Inflammatory macrophage (primary cell): ENCODE measurements around the gene CCDC85C.

Experiments
- DNase-seq, 2 donors: peaks; one replicate each; pipeline ENCODE4 v3.0.0-alpha.2; 2020 to 2022

CCDC85C gene

DNA sequence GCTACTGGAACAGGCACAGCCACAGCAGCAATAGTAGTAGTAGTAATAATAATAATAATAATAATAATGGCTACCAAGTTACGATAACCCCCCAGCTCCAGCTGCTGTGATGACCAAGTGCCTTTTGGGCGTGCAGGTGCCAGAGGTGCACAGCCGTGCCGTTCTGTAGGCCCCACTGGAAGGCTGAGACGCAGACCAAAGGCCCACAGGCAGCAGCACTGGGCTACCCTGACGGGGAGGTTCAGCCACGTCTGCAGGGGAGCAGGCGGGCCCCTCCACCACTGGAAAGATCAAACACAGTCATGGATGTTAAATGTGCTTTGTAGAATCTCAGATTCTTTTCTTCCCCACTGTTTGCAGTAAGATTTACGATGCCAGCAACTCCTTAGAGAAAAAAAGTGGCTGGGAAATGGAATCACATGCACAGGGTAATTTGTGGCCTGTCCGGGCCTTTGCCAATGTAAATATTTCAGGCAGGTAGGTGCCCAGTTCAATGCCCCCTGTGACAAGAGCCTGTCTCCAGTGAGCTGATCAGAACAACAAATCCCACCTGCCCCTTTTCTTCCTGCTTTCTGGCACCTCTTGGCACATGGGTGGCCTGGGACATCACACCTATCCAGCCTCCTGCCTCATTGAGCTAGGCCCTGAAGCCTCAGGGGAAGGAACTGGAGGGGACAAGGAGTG lies 32.6 kb downstream of the CCDC85C start:
- no peak for DNase-seq

DNA sequence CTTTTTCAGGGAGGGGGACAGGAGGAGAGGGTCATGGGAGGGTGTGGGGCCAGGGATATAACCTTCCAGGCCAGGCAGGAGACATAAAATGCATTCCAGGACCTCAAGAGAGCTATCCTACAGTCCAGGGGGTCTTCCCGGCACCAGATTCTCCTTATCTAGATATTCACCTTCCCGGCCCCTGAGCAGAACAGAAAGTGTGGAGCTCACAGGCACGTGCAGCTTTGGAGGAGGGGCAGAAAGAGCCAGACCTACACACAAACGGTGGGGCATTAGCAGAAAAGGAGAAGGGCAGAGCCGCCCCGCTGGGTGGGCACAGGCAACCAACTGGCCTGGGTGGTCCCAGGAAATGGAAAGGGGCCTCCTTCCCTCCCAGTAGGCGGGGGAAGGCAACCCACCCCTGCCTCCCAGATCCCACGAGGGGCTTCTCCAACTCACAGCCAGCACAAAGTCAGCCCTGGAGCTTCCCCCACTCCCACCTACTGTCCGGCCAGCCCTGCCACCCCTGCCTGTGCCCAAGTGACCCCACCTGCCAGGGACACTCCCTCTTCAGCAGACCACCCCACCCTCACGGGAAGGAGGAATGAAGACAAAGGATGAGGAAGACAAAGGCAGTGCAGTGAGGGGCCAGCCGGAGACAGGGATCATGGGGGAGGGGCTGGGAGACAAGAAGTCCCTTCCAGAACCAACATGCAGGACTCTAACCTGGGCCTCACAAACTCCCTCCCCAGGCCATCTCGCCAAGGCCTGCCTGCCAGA lies 33.3 kb downstream of the CCDC85C start:
- no peak for DNase-seq

DNA sequence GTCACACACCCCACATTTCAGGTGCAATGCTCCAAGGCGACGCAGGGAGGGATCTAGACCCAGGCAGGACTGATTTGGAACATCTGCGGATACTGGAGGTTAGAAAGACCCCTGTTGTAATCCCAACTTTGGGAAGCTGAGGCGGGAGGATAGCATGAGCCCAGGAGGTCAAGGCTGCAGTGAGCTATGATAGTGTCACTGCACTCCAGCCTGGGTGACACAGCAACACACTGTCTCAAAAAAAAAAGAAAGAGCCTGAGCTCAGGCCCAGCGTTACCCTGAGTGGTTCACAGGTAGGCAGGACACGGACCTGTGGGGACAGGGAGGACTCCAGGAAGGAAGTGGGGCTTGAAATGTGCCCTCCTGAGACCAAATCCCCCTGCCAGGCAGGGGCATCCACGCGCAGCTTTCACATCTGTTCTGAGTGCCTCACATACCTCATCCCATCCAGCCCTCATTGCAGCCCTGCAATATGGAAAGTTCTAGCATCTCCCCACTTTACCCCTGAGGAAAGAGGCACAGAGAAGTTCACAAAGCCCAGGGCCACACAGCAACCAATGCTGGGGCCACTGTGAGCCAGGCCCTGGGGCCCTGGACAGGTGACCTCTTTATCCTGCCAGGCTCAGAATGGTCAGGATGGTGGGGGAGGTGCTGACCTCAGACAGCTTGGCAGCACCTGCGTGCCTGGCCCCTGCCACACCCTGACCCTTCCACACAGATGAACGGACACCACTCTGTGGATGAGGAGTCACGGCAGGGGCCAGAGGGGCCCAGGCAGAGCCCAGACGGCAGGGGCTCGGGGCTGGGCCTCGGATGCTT lies 34.1 kb downstream of the CCDC85C start:
- no peak for DNase-seq

DNA sequence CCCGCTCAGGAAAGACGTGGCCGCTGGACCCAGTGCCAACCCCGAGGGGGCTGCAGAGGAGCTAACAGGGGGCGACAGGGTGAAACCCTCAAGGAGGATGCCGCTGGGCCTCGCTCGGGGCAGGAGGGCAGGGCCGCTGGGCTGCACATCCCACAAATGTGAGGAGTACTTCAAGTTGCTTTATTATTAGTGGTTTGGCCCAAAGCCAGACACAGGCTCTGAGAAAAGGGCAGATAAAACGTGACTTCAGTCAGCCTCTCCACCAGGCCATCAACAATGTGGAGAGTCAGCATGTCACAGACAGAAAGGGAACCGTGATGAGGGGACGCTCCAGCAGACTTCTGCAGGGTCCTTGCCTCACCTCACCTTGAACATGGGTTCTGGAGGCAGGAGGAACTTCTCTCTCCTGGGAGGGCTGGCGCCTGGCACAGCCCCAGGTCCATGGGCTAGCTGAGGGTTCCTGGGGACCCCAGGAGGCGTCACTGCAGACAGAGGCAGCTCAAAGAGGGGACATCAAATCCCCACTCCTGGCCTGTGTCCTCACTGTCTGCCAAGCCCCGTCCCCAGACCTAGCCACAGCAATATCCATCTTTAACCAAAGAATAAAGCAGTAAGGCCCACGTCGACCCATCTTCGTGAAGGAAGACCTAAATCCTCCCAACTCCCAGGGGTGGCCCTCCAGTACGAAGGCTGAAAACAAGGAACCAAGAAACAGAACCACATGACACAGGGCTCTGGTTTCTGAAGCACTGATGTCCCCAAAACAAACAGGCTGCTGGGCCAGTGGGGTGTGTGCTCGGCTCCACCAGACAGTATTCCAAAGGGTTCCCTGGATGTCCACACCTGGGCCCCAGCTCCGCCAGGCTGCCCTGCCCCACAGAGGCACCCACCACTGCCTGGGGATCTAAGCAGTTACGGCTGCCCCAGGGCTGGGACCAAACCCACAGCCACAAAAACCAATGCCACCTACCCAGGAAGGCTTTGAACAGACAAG lies 35.1 kb downstream of the CCDC85C start:
- DNase-seq = no peak

DNA sequence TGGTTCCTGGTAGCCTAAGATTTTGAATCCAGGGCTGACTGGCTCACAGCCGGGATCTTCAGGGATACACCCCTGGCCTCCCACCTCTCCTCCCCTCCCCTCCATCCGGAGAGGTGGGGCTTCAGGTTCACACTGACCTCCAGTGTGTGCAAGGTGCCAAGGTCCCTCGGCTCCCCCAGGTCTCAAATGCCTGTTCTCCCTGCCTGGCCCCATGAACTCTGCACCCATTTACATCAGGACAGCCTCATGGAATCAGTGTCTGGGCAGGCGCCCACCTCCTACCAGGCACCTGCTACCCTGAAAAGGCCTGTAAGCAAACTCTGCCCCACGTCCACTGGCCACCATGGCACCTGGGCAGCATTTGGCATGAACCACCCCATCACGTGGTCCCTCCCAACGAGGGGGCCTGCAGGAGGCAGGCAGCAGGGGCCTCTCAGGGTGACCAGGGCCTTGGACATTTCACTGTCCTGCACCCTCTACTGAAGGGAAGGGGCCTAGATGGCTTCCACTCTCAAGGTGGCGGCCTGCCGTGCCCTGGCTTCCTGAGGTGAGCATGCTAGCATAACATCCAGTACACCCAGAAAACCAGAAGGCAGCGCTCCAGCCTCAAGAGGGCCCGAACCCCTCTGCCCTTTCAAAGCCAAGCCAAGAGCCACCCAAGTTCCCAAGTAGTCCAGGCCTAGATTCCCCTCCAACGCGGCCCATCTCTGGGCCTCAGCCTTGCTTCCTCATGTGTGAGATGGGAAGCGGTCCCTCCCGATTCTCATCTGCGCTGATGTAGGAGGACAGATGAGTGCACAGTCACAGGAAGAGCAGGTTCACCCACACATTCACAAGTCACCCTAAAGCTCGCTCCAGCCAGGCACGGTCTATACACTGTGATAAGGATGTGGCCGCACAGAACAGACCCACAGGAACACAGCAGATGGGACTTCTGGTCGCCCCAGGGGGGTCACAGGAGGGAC lies 37.3 kb downstream of the CCDC85C start:
- DNase-seq = no peak

DNA sequence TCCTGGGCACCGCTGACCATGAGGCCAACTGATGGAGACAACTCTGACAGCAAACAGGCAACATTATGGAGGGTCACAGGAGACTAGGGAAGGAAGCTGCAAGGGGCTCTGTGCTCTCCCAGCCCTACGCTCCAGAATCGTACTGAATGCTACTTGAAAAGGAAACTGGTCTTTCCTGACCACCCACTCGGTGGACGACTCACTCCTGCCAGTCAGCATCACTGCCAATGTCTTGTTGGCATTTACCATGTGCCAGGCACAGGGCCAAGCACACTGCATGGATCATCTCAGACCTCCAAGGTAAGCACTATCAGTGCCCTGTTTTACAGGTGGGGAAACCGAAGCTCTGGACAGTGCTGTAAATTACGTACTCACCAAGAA lies 38.0 kb downstream of the CCDC85C start:
- no peak for DNase-seq

DNA sequence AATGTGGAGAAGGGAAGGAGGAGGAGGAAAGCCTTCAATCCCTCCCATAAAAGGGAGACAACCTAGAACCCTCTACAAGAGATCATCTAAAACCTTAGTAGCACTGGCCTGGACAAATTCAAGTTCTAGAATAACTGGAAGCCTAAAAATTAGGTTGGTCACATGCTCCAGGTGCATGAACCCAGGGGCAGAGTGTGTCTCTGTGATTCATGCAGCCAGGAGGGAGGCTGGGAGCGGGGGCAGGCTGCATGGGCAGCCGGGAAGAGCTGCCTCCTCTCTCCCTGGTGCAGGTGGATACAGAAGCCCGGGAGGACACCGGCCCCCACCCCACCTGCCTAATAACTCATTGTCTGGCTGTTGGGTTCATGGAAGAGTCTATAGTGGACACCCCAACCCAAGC lies 38.6 kb downstream of the CCDC85C start:
- DNase-seq = no peak

DNA sequence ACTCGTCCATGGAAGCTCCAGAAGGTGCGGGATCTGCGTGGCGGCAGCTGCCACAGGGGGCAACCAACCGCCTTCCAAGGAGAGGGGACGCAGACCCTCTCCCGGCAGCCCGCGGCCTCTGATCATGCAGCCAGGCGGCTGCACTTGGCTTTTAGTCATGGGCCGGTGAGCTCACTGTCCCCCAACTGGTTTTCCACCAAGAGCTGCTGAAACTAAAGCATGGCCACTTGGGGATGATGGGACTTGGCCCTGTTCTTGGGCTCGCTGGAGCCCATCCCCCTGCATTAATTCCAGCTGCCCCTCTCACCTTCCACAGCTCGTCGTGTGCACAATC lies 39.1 kb downstream of the CCDC85C start:
- DNase-seq = no peak

DNA sequence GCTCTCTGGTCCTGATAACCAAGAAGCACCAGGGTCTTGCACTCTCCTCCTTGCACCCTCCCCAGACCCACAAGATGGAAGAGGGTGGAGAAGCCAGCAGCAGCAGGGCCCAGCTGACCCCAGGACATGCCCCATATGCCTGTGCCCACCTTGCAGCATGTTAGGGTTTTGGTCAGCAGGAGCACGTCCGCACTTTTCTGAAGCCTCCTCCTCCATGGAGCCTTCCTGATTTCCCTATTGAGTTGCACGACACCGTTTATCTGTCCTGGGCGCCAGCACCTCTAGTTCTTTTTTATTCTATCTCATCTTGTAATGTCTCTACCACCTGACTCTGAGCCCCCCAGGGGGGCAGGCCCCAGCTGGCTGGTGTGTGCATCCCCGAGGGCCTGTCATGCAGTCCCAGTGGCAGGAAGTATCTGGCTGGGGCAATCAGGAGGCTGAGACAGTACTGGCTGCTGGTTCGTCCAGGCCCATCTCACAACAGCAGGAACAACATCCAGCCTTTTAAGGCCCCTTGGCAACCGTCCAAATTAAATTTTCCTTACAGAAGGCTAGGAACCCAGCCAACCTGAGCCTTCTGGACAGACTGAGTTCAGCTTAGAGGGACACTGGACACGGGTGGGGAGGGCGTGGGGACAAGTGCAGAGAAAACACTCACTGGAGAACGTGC lies 39.6 kb downstream of the CCDC85C start:
- DNase-seq = no peak

DNA sequence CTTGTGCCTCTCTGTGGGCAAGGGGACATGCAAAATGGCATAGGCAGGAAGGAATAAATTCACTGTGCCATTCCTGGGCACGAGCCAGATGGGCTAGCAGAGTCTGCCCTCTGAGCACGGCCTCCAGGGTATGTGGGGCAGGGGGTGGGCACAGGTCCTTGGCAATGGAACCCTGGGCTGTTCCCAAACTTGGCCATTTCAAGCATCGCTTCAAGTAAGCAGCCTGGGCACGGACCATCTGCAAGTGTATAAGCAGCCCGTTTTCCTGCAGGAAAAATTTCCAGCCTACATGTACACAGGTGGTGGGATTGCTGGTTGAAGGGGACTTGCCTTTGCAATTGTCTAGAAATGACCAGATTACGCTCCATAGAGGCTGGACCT lies 40.3 kb downstream of the CCDC85C start:
- no peak for DNase-seq

DNA sequence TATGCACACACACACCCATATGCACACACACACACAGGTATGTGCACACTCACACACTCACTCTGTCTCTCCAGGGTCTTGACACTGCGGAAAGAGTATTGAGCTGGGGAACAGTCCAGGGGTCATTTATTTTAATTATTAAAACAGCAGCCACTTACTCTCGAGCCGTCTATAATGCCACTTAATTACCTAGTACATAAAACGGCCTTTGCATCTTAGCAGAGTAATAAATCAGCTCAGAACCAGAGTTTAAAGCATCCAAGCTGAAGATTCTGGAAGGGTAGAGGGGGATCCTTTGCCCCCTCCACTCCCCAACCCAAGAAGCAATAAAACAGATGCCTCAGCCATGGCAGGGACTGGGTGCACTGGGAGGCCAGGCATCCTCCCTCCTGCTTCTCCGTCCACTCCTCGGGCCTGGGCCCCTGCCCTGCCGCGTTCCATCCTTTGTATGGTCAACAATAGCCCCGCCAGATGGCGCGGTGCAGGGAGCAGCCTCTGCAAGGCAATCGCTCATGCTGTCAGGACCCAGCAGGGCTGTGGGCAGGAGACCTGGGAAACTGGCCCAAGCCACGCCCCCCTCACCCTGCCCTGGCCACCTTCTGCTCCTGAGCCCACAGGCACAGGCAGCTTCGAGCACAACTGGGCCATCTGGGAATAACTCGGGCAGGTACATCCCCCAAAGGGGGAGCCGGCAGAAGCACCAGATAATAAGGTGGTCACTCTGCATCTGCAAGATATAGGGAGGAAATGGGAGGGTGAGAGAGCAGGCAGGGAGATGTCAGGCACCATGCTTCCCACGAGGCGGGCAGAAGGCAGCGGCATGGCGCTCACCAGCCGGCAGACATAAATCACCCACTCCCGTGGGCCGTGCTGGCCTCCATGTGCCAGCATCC lies 40.9 kb downstream of the CCDC85C start:
- no peak for DNase-seq

DNA sequence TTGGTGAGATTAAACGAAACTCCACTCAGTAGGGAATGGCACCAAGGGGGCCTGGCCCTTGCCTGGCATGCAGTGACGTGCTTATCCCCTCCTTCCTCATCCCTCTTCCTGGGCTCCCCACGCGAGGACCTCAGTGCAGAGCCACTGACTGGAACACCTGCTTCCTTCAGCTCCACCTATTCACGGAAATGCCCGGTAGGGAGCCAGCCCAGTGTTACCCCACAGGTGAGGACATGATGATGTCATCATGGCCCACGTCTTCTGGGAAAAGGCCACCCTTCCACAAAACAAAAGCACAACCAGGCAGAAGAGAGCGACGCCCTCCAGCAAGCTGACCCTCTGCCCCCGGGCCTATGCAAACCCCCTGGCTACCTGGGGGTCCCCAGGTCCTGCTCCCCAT lies 42.1 kb downstream of the CCDC85C start:
- no peak for DNase-seq

DNA sequence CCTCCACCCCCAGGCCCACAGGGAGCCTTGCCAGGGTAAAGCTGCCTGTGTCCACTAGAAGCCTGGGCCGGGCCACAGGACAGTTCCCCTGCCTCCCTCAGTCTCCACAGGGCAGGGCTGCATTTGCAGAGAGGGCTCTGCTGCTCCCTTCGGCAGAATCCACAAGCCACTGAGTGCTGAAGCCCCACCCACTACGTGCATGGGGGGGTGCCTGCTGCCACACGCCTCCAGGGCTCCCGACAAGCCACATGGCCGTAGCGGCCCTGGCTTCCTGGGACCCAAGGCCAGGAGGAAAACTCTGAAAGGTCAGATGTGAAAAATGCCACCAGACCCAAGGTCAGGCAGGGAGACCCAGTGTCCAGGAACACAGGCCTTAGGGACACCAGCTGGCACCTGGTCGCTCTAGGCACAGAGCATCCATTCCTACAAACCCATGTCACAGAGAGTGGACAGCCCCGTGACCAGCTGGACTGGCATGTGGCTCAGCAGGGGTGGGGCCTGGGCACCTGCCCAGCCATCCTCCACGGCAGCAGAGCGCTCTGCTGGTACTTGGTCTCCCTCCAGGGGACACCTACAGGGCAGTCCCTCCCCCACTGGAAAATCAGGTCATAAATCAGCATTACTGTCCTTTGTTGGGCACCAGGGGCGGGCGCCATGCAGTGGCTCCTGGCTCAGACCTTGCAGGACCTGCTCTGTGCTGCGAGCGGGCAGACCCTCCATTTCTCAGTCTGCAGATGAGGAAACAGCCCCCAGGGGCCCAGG lies 42.9 kb downstream of the CCDC85C start:
- no peak for DNase-seq

DNA sequence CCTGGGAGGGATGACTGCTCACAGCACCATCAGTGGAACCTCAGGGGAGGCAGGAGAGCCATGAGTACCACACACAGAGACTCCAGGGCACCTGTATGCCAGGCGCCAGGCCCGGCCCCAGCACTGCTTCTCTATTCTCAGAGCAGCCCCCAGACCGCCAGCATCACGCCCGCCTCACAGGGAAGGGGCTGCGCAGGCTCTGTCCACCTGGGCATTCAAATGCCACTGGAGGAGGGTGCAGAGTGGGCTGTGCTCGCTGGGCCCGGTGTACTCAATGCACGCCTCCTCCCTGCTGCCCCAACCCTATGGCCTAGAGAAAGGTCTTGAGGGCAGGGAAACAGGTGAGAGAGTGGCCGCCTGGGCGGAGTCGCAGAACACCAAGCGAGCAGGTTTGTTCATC lies 43.6 kb downstream of the CCDC85C start:
- DNase-seq = no peak

DNA sequence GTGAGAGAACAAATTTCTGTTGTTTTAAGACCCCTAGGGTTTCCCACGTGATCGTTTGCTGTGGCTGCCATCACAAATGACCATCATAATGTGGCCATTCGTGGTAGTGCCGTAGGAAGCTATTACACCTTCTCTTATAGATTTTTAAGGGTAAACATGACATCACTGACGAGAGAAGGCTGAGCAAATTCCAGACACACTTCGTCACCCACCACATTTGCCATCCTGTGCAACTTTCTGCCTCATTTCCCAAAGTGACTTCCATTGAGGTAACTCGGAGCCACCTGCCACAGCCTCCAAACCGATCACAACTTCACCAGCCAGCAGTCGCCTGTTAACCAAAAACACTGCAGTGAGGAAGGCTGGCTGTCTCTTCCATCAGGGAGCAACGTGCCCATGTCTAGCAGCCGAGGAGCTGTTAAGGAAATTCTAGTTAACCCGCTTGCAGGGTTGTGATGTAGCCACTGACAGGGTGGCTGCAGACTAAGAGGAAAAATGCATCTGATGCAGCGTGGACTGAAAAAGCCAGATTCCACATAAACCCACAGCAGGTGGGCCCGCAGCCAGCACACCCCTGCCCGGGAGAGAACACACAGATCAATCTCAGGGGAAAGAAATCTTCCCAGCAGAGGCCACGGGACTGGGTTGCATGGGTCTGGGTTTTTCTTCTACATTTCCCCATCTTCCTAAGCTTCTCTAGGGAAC lies 44.6 kb downstream of the CCDC85C start:
- no peak for DNase-seq

DNA sequence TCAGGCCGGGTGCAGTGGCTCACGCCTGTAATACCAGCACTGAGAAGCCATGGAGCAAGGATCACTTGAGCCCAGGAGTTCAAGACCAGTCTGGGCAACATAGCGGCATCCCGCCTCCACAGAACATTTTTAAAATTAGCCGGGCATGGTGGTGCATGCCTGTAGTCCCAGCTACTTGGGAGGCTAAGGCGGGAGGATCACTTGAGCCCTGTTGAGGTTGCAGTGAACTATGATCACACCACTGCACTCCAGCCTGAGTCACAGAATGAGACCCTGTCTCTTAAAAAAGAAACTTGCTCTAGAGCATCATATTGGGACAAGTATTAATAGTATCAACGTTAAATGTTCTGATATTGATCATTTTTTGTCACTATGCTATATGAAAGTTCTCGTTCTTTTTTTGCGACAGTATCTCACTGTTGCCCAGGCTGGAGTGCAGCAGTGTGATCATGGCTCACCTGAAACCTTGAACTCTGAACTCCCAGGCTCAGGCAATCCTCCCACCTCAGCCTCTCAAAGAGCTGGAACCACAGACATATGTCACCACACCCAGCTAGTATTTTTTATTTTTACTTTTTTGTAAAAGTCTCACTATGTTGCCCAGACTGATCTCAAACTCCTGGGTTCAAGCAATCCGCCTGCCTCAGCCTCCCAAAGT lies 47.7 kb downstream of the CCDC85C start:
- DNase-seq = no peak

DNA sequence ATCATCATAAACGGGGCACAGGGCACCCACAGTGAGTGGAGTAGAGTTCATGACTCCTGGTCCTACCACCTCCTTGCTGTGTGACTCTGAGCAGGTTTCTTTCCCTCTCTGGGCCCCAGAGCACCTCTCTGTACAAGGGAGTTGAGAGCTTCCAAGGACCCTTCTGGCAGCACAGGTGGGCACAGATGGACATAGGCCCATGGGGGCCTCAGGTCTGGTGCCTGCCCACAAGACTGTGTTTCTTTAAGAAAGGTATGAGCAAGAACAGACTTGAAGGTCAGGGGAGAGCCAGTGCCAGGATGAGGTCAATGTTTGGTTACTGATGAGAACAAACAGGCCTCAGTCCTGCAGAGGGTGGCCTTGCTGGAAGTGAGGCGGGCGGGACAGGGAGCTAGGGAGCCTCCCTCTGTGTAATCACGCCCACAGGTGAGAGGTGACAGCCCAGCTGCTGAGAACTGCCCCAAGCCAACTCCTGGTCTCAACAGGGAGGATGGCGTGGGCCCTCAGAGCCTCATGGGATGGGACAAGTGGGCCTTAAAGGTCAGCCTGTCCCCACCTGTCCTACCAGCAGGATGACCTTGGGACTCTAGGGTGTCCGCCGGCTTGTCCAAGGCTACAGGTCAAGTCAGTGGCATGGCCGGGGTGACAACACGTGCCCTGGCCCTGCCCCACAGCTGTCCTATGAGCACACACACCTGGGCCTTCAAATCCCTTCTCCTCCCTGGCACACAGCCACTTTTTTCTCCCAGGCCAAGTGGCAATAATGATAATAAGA lies 49.1 kb downstream of the CCDC85C start:
- DNase-seq = no peak
